A549 treated with Hydrocortisone at 1 μM for 4 hours (cell line): ENCODE measurements around the gene TOM1L2. TPM values are rescaled to one million over a fixed set of nuclear protein-coding genes. Genes with fewer than 3 reads are reported as not detected.

ENCODE experiments used
- total RNA-seq: library from RNA; stranded (reverse); fragments of 200-300 nt; extraction: Qiagen RNA extraction; gene quantifications from 5 replicates; pipeline ENCODE4 v1.2.3, GENCODE V29; 2022

TOM1L2 gene
- total RNA-seq: 16.8 to 23.3 TPM (median 21.7 TPM) in 5 replicates

GRCh38 chr17:17972126-17972951, at the start of gene TOM1L2, which contains the start of gene DRC3:
Gene TOM1L2 (minus strand): TSS chr17:17972400. CDS start chr17:17972313, 87 bp downstream.
Gene DRC3 (plus strand): TSS chr17:17972862. CDS start chr17:17977599, 4,737 bp downstream.

GRCh38 chr17:17836818-17837379, 135.3 kb downstream of the TOM1L2 start, which contains the start of gene SREBF1:
Gene SREBF1 (minus strand): TSS chr17:17836986. CDS start chr17:17836817, 169 bp downstream.

Other genes with a start within 250 kb of the TOM1L2 start
- 70.0 to 74.0 TPM (median 73.6 TPM) in 5 replicates for gene SREBF1, start 135.4 kb downstream of the TOM1L2 start, total RNA-seq
- 2.2 to 2.6 TPM (median 2.3 TPM) in 5 replicates for gene DRC3, start 462 bp upstream of the TOM1L2 start, total RNA-seq
- 22.8 to 30.3 TPM (median 30.2 TPM) in 5 replicates for gene ATPAF2, start 66.8 kb upstream of the TOM1L2 start, total RNA-seq
- gene GID4, start 67.0 kb upstream of the TOM1L2 start, total RNA-seq: 8.3 to 11.3 TPM (median 10.5 TPM) in 5 replicates
- 48.8 to 54.9 TPM (median 51.3 TPM) in 5 replicates for gene DRG2, start 115.5 kb upstream of the TOM1L2 start, total RNA-seq
- 0.34 to 0.54 TPM (median 0.37 TPM) in 5 replicates for gene MYO15A, start 136.4 kb upstream of the TOM1L2 start, total RNA-seq
- 48.1 to 62.0 TPM (median 51.7 TPM) in 5 replicates for gene ALKBH5, start 211.4 kb upstream of the TOM1L2 start, total RNA-seq